ENCODE data around the gene BACH2. TPM values are rescaled to one million over a fixed set of nuclear protein-coding genes. Genes with fewer than 3 reads are reported as not detected.

BACH2 gene
- total and polyA plus RNA-seq, 2 experiments from 2014 or later = 1.6 to 5.7 TPM

- H4K20me1 ChIP-seq (replicated peaks; ENCODE audit: insufficient read depth) = no peaks in the 10 kb centered on the region
- H3K36me3 Mint-ChIP-seq (ENCODE audit: low read depth) = no peaks in the 10 kb centered on the region
- no peak overlapping the region for H3K4me3 ChIP-seq
- no peaks in the 10 kb centered on the region; the same call in 1 of the 2 replicates for H3F3A ChIP-seq (replicated peaks; ENCODE audit: low read depth)
- H3K27me3 ChIP-seq (ENCODE audit: insufficient read depth) = no peaks in the 10 kb centered on the region
- H3K27me3 Mint-ChIP-seq (ENCODE audit: insufficient read depth, low read depth, poor library complexity) = peaks cover 11% of the 10 kb centered on the region
- no peak overlapping the region for H3K27ac ChIP-seq (ENCODE audit: low read depth)
- TF ChIP-seq ETS1 (IDR thresholded peaks at IDR 0.05) (no peak), ZNF114 (CRISPR knock-in tag; IDR thresholded peaks at IDR 0.05) (no peak), EZH2 (IDR thresholded peaks at IDR 0.05; ENCODE audit: low read depth, unreplicated experiment) (no peak), JUNB (IDR thresholded peaks at IDR 0.05; ENCODE audit: unreplicated experiment) (no peak), EZH2phosphoT487 (IDR thresholded peaks at IDR 0.05; ENCODE audit: unreplicated experiment) (no peak), ZNF462 (CRISPR knock-in tag; IDR thresholded peaks at IDR 0.05) (no peak), NANOG (IDR thresholded peaks at IDR 0.05; ENCODE audit: borderline replicate concordance) (no peak), REST (IDR thresholded peaks at IDR 0.05; ENCODE audit: unreplicated experiment) (no peak), ZNF331 (CRISPR knock-in tag; IDR thresholded peaks at IDR 0.05; ENCODE audit: low read depth) (no peak), CREB1 (CRISPR knock-in tag; IDR thresholded peaks at IDR 0.05; ENCODE audit: low read depth) (no peak), CTCF (conservative IDR thresholded peaks at IDR 0.05; ENCODE audit: low read depth in 2 of 2) (no peak), POLR2AphosphoS5 (IDR thresholded peaks at IDR 0.05; ENCODE audit: low read depth) (no peak), STAT1 (IDR thresholded peaks at IDR 0.05; ENCODE audit: unreplicated experiment) (no peak)
- DNase-seq (ENCODE audit: low spot score) = no peak
- H3K79me2 ChIP-seq (replicated peaks; ENCODE audit: insufficient read depth) = no peaks in the 10 kb centered on the region
- no peaks in the 10 kb centered on the region for H3K4me1 ChIP-seq (ENCODE audit: insufficient read depth)
- no peak overlapping the region for H3K27ac Mint-ChIP-seq
- H3K36me3 ChIP-seq (ENCODE audit: insufficient read depth) = no peaks in the 10 kb centered on the region
- no peaks in the 10 kb centered on the region; the same call in 2 of the 3 replicates for H3K9me3 Mint-ChIP-seq
- peaks cover 7% of the 10 kb centered on the region for H3K4me1 Mint-ChIP-seq
- H2AFZ ChIP-seq = no peak overlapping the region
- H3K9me2 ChIP-seq (ENCODE audit: insufficient read depth) = no peaks in the 10 kb centered on the region
- no peak overlapping the region for H3K4me3 Mint-ChIP-seq
- ATAC-seq = no peak
- H3K4me2 ChIP-seq = no peak overlapping the region
These were observed 360.5 kb downstream of the BACH2 start for GRCh38 chr6:89936177-89936576.

Data from GM23338 (cell line).